ENCODE results near the gene ATP5F1E. TPM values are rescaled to one million over a fixed set of nuclear protein-coding genes. Genes with fewer than 3 reads are reported as not detected.

The ATP5F1E gene
- total RNA-seq, 6 experiments from 2014 or later: 75.0 to 91.4 (median 84.4) TPM

- H3K27ac Mint-ChIP-seq: peak overlapping the region; percentile 43
- H3K36me3 Mint-ChIP-seq (ENCODE audit: low read depth): peaks cover 32% of the 10 kb centered on the region
- DNase-seq: no peak
- H3K27me3 Mint-ChIP-seq (ENCODE audit: insufficient read depth): no peaks in the 10 kb centered on the region; the same call in none of the 2 replicates
- H3K9me3 Mint-ChIP-seq: no peaks in the 10 kb centered on the region
- no peak overlapping the region for H3K4me3 Mint-ChIP-seq
- no peak for TF ChIP-seq CTCF (IDR thresholded peaks at IDR 0.05)
- H3K4me1 Mint-ChIP-seq (ENCODE audit: low read depth): peaks cover 41% of the 10 kb centered on the region
These were observed 9.4 kb downstream of the ATP5F1E start for GRCh38 chr20:59022754-59023153.

GRCh38 chr20:59020938-59021551, 11.1 kb downstream of the ATP5F1E start:
- peak overlapping the region; percentile 27; the same call in 1 of the 2 replicates for H3K4me3 Mint-ChIP-seq
- DNase-seq: peak; percentile 62
- no peaks in the 10 kb centered on the region for H3K9me3 Mint-ChIP-seq
- H3K27ac Mint-ChIP-seq: peak overlapping the region; percentile 83
- peaks cover 41% of the 10 kb centered on the region for H3K4me1 Mint-ChIP-seq (ENCODE audit: low read depth)
- peaks cover 18% of the 10 kb centered on the region for H3K36me3 Mint-ChIP-seq (ENCODE audit: low read depth)
- TF ChIP-seq CTCF (IDR thresholded peaks at IDR 0.05): no peak
- no peaks in the 10 kb centered on the region; the same call in none of the 2 replicates for H3K27me3 Mint-ChIP-seq (ENCODE audit: insufficient read depth)

GRCh38 chr20:59019217-59019616, 12.9 kb downstream of the ATP5F1E start, which contains the start of gene TUBB1:
TSS of gene TUBB1 (plus strand) at chr20:59019429. CDS start at chr20:59019523, 94 bp downstream.
- H3K27me3 Mint-ChIP-seq (ENCODE audit: insufficient read depth): no peaks in the 10 kb centered on the region; the same call in 1 of the 2 replicates
- peaks cover 48% of the 10 kb centered on the region for H3K4me1 Mint-ChIP-seq (ENCODE audit: low read depth)
- peaks cover 13% of the 10 kb centered on the region for H3K36me3 Mint-ChIP-seq (ENCODE audit: low read depth)
- H3K27ac Mint-ChIP-seq: no peak within 1 kb of the TSS
- H3K4me3 Mint-ChIP-seq: no peak within 1 kb of the TSS; the same call in 1 of the 2 replicates
- no peaks in the 10 kb centered on the region for H3K9me3 Mint-ChIP-seq
- TF ChIP-seq CTCF (IDR thresholded peaks at IDR 0.05): no peak
- no peak for DNase-seq

GRCh38 chr20:59018817-59019216, 13.3 kb downstream of the ATP5F1E start:
- H3K36me3 Mint-ChIP-seq (ENCODE audit: low read depth): peaks cover 10% of the 10 kb centered on the region
- DNase-seq: no peak
- H3K4me3 Mint-ChIP-seq: no peak overlapping the region; the same call in 1 of the 2 replicates

GRCh38 chr20:59017493-59018231, 14.5 kb downstream of the ATP5F1E start:
- Mint-ChIP-seq H3K9me3 (no peaks in the 10 kb centered on the region), H3K36me3 (ENCODE audit: low read depth) (peaks cover 3% of the 10 kb centered on the region; the same call in 1 of the 2 replicates), H3K4me1 (ENCODE audit: low read depth) (peaks cover 49% of the 10 kb centered on the region), H3K4me3 (no peak overlapping the region), H3K27me3 (ENCODE audit: insufficient read depth) (no peaks in the 10 kb centered on the region; the same call in 1 of the 2 replicates), H3K27ac (no peak overlapping the region; the same call in 1 of the 2 replicates)
- TF ChIP-seq CTCF (IDR thresholded peaks at IDR 0.05): no peak
- no peak for DNase-seq

More at GRCh38 chr20:59018817-59019216, 13.3 kb downstream of the ATP5F1E start:
- H3K4me1 Mint-ChIP-seq (ENCODE audit: low read depth): peaks cover 52% of the 10 kb centered on the region
- no peak overlapping the region for H3K27ac Mint-ChIP-seq
- no peak for TF ChIP-seq CTCF (IDR thresholded peaks at IDR 0.05)
- no peaks in the 10 kb centered on the region; the same call in 1 of the 2 replicates for H3K27me3 Mint-ChIP-seq (ENCODE audit: insufficient read depth)
- H3K9me3 Mint-ChIP-seq: no peaks in the 10 kb centered on the region
